Neural progenitor cell (in vitro differentiated cells): ENCODE data around the gene CALCA. TPM values are rescaled to one million over a fixed set of nuclear protein-coding genes. Genes with fewer than 3 reads are reported as not detected.

ENCODE experiments used
- DNase-seq: peaks from one replicate; pipeline ENCODE4 v3.0.0-alpha.2; 2016; ENCODE audit warnings: low spot score
- H2AFZ ChIP-seq: fragments of 200-600 bp; sonication (generic); replicated peaks from 2 replicates; pipeline ENCODE4 v1.6.1; 2016; ENCODE audit warnings: antibody characterized with exemption
- H3F3A ChIP-seq: fragments of 200-600 bp; sonication (generic); 2 replicates; pipeline ENCODE4 v1.6.1; 2016; ENCODE audit warnings: antibody characterized with exemption, low read depth
- H3K27ac ChIP-seq: fragments of 200-600 bp; sonication (generic); 2 replicates; pipeline ENCODE4 v1.5.1; 2016; ENCODE audit warnings: mild to moderate bottlenecking
- H3K27me3 ChIP-seq: fragments of 200-600 bp; sonication (generic); 2 replicates; pipeline ENCODE4 v1.6.1; 2016; ENCODE audit warnings: mild to moderate bottlenecking, moderate library complexity
- H3K36me3 ChIP-seq: fragments of 200-600 bp; sonication (generic); 2 replicates; pipeline ENCODE4 v1.5.1; 2016
- H3K4me1 ChIP-seq: fragments of 200-600 bp; sonication (generic); 2 replicates; pipeline ENCODE4 v1.6.1; 2016; ENCODE audit warnings: mixed run types
- H3K4me2 ChIP-seq: fragments of 200-600 bp; sonication (generic); 2 replicates; pipeline ENCODE4 v1.6.1; 2016
- H3K4me3 ChIP-seq: fragments of 200-600 bp; sonication (generic); 2 replicates; pipeline ENCODE4 v1.5.1; 2016
- H3K79me2 ChIP-seq: fragments of 200-600 bp; sonication (generic); 2 replicates; pipeline ENCODE4 v1.6.1; 2016; ENCODE audit warnings: low read depth
- H3K9ac ChIP-seq: fragments of 200-600 bp; sonication (generic); 2 replicates; pipeline ENCODE4 v1.6.1; 2016
- H3K9me3 ChIP-seq: fragments of 200-600 bp; sonication (generic); 2 replicates; pipeline ENCODE4 v1.5.1; 2016; ENCODE audit warnings: low read depth
- H4K20me1 ChIP-seq: fragments of 200-600 bp; sonication (generic); 2 replicates; pipeline ENCODE4 v1.6.1; 2016; ENCODE audit warnings: low read depth
- H3K27ac Mint-ChIP-seq: 3 replicates; pipeline ENCODE4 v1.8.0; 2021; ENCODE audit warnings: mixed read lengths
- H3K27me3 Mint-ChIP-seq: 2 replicates; pipeline ENCODE4 v1.8.0; 2022; ENCODE audit warnings: low read depth, mild to moderate bottlenecking, inconsistent platforms, moderate library complexity, mixed read lengths; ENCODE audit not compliant: insufficient read depth
- H3K36me3 Mint-ChIP-seq: 3 replicates; pipeline ENCODE4 v1.8.0; 2021; ENCODE audit warnings: mixed read lengths
- H3K4me1 Mint-ChIP-seq: 3 replicates; pipeline ENCODE4 v1.8.0; 2021; ENCODE audit warnings: mixed read lengths
- H3K4me3 Mint-ChIP-seq: 3 replicates; pipeline ENCODE4 v1.8.0; 2021; ENCODE audit warnings: mild to moderate bottlenecking, moderate library complexity, mixed read lengths
- H3K9me3 Mint-ChIP-seq: 3 replicates; pipeline ENCODE4 v1.8.0; 2020; ENCODE audit warnings: mixed read lengths
- EZH2 ChIP-seq: fragments of 200-600 bp; sonication (generic); IDR thresholded peaks from 2 replicates; pipeline ENCODE4 v1.6.1; 2017; ENCODE audit warnings: antibody characterized with exemption, mild to moderate bottlenecking, moderate library complexity
- EZH2phosphoT487 ChIP-seq: fragments of 200-600 bp; sonication (generic); IDR thresholded peaks from 2 replicates; pipeline ENCODE4 v1.6.1; 2017; ENCODE audit warnings: antibody characterized with exemption
- total RNA-seq: library from RNA; depleted of rRNA; stranded (reverse); fragments of >200 nt; gene quantifications from 2 replicates; pipeline ENCODE4 v1.2.3, GENCODE V29; 2015; ENCODE audit warnings: low replicate concordance
- TF ChIP-seq, protein P1 (sequence below): fragments of 200-600 bp; sonication (generic); IDR thresholded peaks from 2 replicates; pipeline ENCODE4 v1.5.1; 2017; ENCODE audit warnings: antibody characterized with exemption, mild to moderate bottlenecking

CALCA gene
- total RNA-seq, 1 donor from 2014 or later, result not detected

DNA sequence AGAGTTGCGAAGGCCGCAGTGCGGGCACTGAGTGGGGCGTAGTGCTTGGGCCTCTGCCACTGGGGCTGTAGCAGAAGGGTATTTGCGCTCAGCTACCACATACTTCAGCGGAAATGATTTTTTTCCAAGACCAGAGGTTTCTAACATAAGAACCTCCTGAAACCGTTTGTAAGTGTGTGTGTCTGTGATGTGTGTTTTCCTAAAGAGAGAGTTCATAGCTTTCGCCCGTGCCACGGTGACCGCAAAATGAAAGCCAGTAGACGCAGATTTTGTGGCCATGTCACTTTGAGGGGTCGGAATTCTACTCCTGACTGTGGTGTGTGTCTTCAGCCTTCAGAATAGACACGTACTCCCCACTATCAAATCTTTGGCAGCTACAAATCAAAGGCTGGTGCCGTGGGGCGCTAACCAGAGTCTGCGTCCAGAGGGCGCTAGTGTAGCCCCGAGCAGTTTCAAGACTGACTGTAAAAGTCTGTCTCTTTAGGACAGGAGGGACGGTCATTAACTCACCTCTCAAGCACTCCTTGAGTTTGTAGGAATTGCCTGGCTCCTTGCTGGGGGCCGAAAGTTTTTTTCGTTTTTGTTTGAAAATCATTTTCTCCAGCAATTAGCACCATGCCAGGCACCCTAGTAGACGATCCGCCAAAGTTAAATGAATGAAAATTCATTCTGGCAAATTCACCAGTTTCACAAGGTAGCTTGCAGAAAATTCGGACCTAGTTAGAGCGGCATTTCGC is 2.5 kb upstream of the CALCA start:
- no peaks in the 10 kb centered on the region for H3K9me3 ChIP-seq
- H3K79me2 ChIP-seq, result no peaks in the 10 kb centered on the region
- peak overlapping the region; percentile 86 for H3K4me2 ChIP-seq
- peaks cover 22% of the 10 kb centered on the region for H3K4me1 ChIP-seq
- peaks cover 21% of the 10 kb centered on the region for H3K4me1 Mint-ChIP-seq
- no peak overlapping the region for H3K9ac ChIP-seq
- TF ChIP-seq EZH2phosphoT487 (peak; percentile 15), EZH2 (peak; percentile 34)
- TF ChIP-seq, protein P1, sequence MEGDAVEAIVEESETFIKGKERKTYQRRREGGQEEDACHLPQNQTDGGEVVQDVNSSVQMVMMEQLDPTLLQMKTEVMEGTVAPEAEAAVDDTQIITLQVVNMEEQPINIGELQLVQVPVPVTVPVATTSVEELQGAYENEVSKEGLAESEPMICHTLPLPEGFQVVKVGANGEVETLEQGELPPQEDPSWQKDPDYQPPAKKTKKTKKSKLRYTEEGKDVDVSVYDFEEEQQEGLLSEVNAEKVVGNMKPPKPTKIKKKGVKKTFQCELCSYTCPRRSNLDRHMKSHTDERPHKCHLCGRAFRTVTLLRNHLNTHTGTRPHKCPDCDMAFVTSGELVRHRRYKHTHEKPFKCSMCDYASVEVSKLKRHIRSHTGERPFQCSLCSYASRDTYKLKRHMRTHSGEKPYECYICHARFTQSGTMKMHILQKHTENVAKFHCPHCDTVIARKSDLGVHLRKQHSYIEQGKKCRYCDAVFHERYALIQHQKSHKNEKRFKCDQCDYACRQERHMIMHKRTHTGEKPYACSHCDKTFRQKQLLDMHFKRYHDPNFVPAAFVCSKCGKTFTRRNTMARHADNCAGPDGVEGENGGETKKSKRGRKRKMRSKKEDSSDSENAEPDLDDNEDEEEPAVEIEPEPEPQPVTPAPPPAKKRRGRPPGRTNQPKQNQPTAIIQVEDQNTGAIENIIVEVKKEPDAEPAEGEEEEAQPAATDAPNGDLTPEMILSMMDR, result peak; percentile 89
- peak; percentile 84 for DNase-seq
- H3K27ac Mint-ChIP-seq, result no peak overlapping the region
- H3K9me3 Mint-ChIP-seq, result no peaks in the 10 kb centered on the region
- H3K4me3 Mint-ChIP-seq, result peak overlapping the region; percentile 83
- no peaks in the 10 kb centered on the region for H3K36me3 Mint-ChIP-seq
- H3K4me3 ChIP-seq, result peak overlapping the region; percentile 46
- H2AFZ ChIP-seq, result peak overlapping the region; percentile 68
- no peak overlapping the region for H3K27ac ChIP-seq
- H3K27me3 ChIP-seq, result peaks cover 100% of the 10 kb centered on the region
- no peaks in the 10 kb centered on the region for H3K36me3 ChIP-seq
- peaks cover 50% of the 10 kb centered on the region for H3K27me3 Mint-ChIP-seq
- H3F3A ChIP-seq, result peaks cover 19% of the 10 kb centered on the region
- H4K20me1 ChIP-seq, result peaks cover 19% of the 10 kb centered on the region

DNA sequence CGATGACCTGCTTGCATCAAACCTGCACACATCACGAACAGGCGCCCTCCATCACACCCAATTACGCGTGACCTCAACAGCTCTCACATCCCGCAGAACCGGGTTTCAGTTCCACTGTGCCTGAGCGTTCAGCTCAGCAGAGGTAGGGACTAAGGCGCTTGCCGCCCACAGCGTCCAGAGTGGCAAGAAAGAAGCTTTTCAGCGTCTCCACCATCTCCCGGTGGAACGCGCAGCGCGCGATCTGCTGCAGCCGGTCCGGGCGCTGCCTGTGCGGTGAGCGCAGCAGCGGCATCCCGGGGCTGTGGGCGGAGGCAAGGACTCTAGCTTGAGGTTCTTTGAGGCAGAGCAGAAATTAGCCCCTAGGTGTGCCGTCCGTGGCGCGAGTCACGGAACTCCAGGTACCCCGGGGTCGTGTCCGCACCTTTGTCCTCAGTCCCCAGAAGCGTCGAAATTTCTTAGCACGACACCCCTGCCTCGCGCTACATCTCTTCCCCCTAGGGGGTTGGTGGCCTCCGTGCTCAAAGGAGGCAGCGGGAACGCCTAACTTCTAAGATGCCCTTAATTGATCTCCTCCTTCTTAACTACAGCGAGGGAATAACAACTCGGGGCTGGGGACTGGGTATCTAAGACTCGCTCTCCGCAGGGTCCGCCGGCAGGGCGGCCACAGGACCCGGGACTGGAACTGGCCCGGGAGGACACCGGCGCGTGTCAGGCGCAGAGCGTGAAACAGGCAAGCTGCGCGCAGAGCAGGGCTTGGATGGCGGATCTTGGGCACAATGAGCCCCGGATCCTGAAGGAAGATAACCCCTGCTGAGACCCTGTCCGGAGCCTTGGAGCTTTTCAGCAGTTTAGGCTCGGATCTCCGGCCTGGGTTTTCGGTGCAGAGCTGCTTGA is 1.7 kb upstream of the CALCA start:
- no peak overlapping the region for H3K27ac ChIP-seq
- peak overlapping the region; percentile 86 for H3K4me2 ChIP-seq
- no peaks in the 10 kb centered on the region for H3K9me3 ChIP-seq
- no peaks in the 10 kb centered on the region for H3K9me3 Mint-ChIP-seq
- peaks cover 22% of the 10 kb centered on the region for H3K4me1 ChIP-seq
- H3K4me1 Mint-ChIP-seq, result peaks cover 21% of the 10 kb centered on the region
- H3F3A ChIP-seq, result peaks cover 19% of the 10 kb centered on the region
- H4K20me1 ChIP-seq, result peaks cover 19% of the 10 kb centered on the region
- H2AFZ ChIP-seq, result peak overlapping the region; percentile 68
- DNase-seq, result peak; percentile 78
- no peak overlapping the region for H3K27ac Mint-ChIP-seq
- no peaks in the 10 kb centered on the region for H3K79me2 ChIP-seq
- H3K36me3 Mint-ChIP-seq, result no peaks in the 10 kb centered on the region
- TF ChIP-seq, protein P1, result no peak
- peak; percentile 81 for TF ChIP-seq EZH2
- TF ChIP-seq EZH2phosphoT487, result peak; percentile 85
- H3K27me3 Mint-ChIP-seq, result peaks cover 54% of the 10 kb centered on the region
- H3K36me3 ChIP-seq, result no peaks in the 10 kb centered on the region
- peak overlapping the region; percentile 46 for H3K4me3 ChIP-seq
- no peak overlapping the region for H3K9ac ChIP-seq
- H3K4me3 Mint-ChIP-seq, result peak overlapping the region; percentile 83
- H3K27me3 ChIP-seq, result peaks cover 100% of the 10 kb centered on the region

DNA sequence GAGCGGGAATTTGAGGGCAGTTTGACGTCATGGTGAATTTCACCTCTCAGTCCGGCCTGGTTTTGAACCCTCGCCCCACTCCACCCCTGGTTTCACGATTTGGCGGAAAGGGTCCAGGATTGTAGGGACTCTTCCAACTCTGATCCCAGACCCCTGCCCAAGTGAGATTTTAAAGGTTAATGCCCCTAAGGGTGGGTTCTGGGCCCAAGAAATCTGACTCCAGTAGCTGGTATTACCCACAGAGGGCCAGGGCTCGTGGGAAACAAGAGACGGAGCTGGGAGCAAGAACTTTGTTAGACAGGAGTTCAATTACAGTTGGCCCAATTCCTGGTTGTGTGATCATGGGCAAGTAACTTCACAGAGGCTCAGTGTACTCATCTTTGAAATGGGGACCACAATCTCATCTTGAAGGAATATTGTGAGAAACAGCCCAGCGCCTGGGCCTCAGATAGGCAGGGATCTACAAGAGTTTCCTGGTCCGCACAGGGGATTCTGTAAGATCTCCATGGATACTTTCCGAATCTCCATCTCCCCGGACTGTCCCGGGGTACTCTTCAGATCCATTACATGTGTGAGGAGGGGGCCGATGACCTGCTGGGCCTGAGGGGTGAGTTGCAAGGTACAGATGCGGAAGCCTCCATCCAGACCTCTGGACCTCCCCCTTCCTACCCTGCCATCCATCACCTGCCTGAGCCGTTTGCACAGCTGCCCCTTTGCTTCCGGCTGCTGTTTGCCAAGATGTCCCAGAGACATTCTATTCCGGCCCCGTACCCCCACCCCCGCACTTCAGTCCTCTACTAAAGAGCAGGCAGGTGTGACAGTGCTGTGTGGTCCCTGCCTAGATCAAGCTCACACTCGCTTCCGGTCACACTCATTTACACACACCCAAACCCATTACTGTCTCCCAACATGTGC is 687 bp upstream of the CALCA start:
- no peaks in the 10 kb centered on the region for H3K36me3 Mint-ChIP-seq
- Histone ChIP-seq H3K27ac (no peak overlapping the region), H2AFZ (no peak overlapping the region), H3K79me2 (no peaks in the 10 kb centered on the region), H3K9ac (no peak overlapping the region), H3K36me3 (no peaks in the 10 kb centered on the region), H3K9me3 (no peaks in the 10 kb centered on the region), H3K4me1 (peaks cover 22% of the 10 kb centered on the region), H3K27me3 (peaks cover 100% of the 10 kb centered on the region), H3F3A (peaks cover 19% of the 10 kb centered on the region), H3K4me3 (peak overlapping the region; percentile 46), H3K4me2 (peak overlapping the region; percentile 86), H4K20me1 (peaks cover 19% of the 10 kb centered on the region)
- peaks cover 21% of the 10 kb centered on the region for H3K4me1 Mint-ChIP-seq
- TF ChIP-seq EZH2phosphoT487, result no peak
- TF ChIP-seq, protein P1, result no peak
- peak; percentile 33 for TF ChIP-seq EZH2
- no peak overlapping the region for H3K27ac Mint-ChIP-seq
- H3K4me3 Mint-ChIP-seq, result peak overlapping the region; percentile 83
- H3K9me3 Mint-ChIP-seq, result no peaks in the 10 kb centered on the region
- peaks cover 54% of the 10 kb centered on the region for H3K27me3 Mint-ChIP-seq
- peak; percentile 15 for DNase-seq
